ENCODE measurements around the gene COL6A3. TPM values are rescaled to one million over a fixed set of nuclear protein-coding genes. Genes with fewer than 3 reads are reported as not detected.

COL6A3 gene
- total and polyA plus RNA-seq, 7 donors: 15.5 to 75.2 (median 59.1) TPM

DNA sequence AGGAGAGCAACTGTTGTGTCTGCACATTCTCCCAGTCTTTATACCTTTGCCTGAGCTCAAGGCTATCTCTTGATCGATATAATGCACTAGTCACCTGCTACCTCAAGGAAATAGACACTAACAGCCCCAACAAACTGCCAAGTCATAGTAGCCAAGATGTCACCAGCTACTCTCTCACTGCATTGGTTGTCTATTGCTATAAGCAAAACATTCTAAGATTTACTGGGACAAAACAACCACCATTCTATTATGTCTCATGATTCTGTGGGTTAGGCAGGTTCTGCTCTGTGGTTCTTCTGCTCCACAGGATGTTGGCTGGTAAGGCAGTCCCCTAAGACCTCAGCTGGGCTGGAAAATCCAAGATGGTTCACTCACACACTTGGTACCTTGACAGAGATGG is 44.6 kb upstream of the COL6A3 start:
- 86 to 90% (median 89%) methylated on average over 1 of the region's 1 CpG for WGBS, 3 donors
- intact Hi-C loops (cut with DNase I): no loop called here
- ATAC-seq: no peak
- DNase-seq: no peak
- Histone ChIP-seq H3K4me3 (no peak overlapping the region), H3K4me1 (peaks cover 14% of the 10 kb centered on the region), H3K36me3 (ENCODE audit: insufficient read depth in 1 of 2, low read depth in 1 of 2) (no peaks in the 10 kb centered on the region), H3K27ac (no peak overlapping the region), H3K9me3 (no peaks in the 10 kb centered on the region), H3K27me3 (ENCODE audit: insufficient read depth in 3 of 3, low read length in 2 of 3) (no peaks in the 10 kb centered on the region)
- TF ChIP-seq, protein P1, sequence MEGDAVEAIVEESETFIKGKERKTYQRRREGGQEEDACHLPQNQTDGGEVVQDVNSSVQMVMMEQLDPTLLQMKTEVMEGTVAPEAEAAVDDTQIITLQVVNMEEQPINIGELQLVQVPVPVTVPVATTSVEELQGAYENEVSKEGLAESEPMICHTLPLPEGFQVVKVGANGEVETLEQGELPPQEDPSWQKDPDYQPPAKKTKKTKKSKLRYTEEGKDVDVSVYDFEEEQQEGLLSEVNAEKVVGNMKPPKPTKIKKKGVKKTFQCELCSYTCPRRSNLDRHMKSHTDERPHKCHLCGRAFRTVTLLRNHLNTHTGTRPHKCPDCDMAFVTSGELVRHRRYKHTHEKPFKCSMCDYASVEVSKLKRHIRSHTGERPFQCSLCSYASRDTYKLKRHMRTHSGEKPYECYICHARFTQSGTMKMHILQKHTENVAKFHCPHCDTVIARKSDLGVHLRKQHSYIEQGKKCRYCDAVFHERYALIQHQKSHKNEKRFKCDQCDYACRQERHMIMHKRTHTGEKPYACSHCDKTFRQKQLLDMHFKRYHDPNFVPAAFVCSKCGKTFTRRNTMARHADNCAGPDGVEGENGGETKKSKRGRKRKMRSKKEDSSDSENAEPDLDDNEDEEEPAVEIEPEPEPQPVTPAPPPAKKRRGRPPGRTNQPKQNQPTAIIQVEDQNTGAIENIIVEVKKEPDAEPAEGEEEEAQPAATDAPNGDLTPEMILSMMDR (IDR thresholded peaks at IDR 0.05): no peak

DNA sequence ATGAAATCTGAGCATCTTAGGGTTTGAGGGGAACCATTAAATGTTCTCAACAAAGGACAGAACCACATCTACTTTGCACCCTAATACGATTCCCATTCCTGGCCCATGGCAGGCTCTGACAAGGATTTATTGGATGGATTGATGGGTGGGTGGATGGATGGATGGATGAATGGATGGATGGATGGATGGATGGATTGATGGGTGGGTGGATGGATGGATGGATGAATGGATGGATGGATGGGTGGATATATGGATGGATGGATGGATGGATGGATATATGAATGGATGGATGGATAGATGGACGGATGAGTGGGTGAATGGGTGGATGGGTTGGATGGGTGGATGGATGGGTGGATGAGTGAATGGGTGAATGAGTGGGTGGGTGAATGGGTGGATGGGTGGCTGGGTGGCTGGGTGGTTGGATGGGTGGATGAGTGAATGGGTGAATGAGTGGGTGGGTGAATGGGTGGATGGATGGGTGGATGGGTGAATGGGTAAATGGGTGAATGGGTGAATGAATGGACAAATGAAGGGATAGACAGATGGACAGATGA is 43.5 kb upstream of the COL6A3 start:
- Histone ChIP-seq H3K27ac (no peak overlapping the region), H3K4me1 (peaks cover 14% of the 10 kb centered on the region), H3K27me3 (ENCODE audit: insufficient read depth in 3 of 3, low read length in 2 of 3) (no peaks in the 10 kb centered on the region), H3K9me3 (no peaks in the 10 kb centered on the region), H3K36me3 (ENCODE audit: insufficient read depth in 1 of 2, low read depth in 1 of 2) (no peaks in the 10 kb centered on the region), H3K4me3 (no peak overlapping the region)
- TF ChIP-seq, protein P1 (IDR thresholded peaks at IDR 0.05): no peak
- WGBS, 3 donors: 92 to 96% (median 96%) methylated on average over 2 of the region's 2 CpGs
- no peak for ATAC-seq
- DNase-seq: no peak
- intact Hi-C loops (cut with DNase I): no loop called here

DNA sequence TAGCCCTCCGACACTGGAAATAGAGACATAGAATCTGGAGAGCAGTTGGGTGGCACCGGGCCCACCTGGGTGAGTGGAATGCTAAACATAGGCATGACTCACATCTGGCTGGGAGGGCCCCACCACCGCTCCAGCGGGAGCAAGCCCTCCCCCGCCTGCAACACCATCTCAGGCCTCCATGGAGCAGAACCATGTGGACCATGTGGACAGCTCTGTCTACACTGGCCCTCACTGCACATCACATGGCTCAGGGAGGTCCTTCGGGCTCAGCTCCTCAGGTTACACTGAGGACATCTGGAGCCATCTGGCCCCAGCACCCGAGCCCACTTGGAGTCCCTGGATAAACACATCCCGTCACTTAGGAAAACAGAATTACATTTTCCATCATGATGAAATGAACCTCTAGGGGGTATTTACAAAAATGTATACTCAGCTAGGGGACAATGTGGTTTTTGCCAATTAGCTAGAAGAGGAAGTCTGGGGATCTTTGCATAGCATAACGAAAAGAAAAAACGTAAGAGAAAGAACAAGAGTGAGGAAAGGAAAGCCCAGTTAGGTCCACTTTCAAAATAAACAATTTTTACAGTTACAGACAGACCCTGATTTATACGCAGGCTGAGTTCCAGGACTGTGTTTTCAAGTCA is 42.4 kb upstream of the COL6A3 start:
- 32 to 36% (median 35%) methylated on average over 11 of the region's 11 CpGs for WGBS, 3 donors

DNA sequence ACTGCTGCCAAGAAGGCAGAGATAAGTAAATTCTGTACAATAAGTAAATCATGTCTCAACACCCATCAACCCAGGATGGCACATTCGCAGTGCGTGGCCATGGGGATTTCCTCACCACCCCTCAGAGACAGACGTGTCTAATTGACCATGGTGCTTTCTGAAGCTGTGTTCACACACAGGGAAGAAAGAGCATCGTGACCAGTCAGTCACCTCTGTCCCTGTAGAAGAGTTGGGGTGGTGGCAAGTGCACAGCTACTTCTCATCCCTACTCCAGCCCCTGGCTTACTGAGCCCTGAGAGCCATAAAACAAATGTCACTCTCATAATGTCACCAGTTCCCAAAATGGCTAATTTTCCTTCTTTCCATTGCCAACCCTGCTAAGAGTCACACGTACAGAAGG is 41.8 kb upstream of the COL6A3 start:
- intact Hi-C loops (cut with DNase I): no loop called here
- peak; percentile 23 to 67 (median 42) for ATAC-seq
- TF ChIP-seq, protein P1 (IDR thresholded peaks at IDR 0.05): no peak
- H3K36me3 ChIP-seq (ENCODE audit: insufficient read depth in 1 of 2, low read depth in 1 of 2): no peaks in the 10 kb centered on the region
- WGBS, 3 donors: 53 to 60% (median 56%) methylated on average over 5 of the region's 5 CpGs
- no peaks in the 10 kb centered on the region for H3K27me3 ChIP-seq (ENCODE audit: insufficient read depth in 3 of 3, low read length in 2 of 3)
- H3K4me1 ChIP-seq: peaks cover 14% of the 10 kb centered on the region
- H3K4me3 ChIP-seq: no peak overlapping the region
- no peak for DNase-seq
- peak overlapping the region; percentile 74 for H3K27ac ChIP-seq
- H3K9me3 ChIP-seq: no peaks in the 10 kb centered on the region

More for the DNA sequence above, 42.4 kb upstream of the COL6A3 start:
- intact Hi-C loops (cut with DNase I): no loop called here
- no peaks in the 10 kb centered on the region for H3K27me3 ChIP-seq (ENCODE audit: insufficient read depth in 3 of 3, low read length in 2 of 3)
- DNase-seq (peak; percentile 89 to 96), ATAC-seq (peak; percentile 95 to 98 (median 98))
- TF ChIP-seq, protein P1 (IDR thresholded peaks at IDR 0.05): no peak
- no peak overlapping the region for H3K4me3 ChIP-seq
- H3K27ac ChIP-seq: peak overlapping the region; percentile 74
- no peaks in the 10 kb centered on the region for H3K36me3 ChIP-seq (ENCODE audit: insufficient read depth in 1 of 2, low read depth in 1 of 2)
- H3K4me1 ChIP-seq: peaks cover 14% of the 10 kb centered on the region
- H3K9me3 ChIP-seq: no peaks in the 10 kb centered on the region
